Nephron progenitor cell (in vitro differentiated cells): ENCODE measurements around the gene RAB40C.

Source experiments
- DNase-seq: peaks from one replicate; pipeline ENCODE4 v3.0.0; 2021
- H3K27ac Mint-ChIP-seq: 2 replicates; pipeline ENCODE4 v1.8.0; 2021; ENCODE audit warnings: mild to moderate bottlenecking, moderate library complexity, mixed read lengths
- H3K27me3 Mint-ChIP-seq: 2 replicates; pipeline ENCODE4 v1.8.0; 2021; ENCODE audit warnings: mild to moderate bottlenecking, low read depth, mixed read lengths; ENCODE audit not compliant: poor library complexity
- H3K36me3 Mint-ChIP-seq: 2 replicates; pipeline ENCODE4 v1.8.0; 2021; ENCODE audit warnings: low read depth, mixed read lengths
- H3K4me1 Mint-ChIP-seq: 2 replicates; pipeline ENCODE4 v1.8.0; 2021; ENCODE audit warnings: mixed read lengths
- H3K4me3 Mint-ChIP-seq: 2 replicates; pipeline ENCODE4 v1.8.0; 2021; ENCODE audit warnings: mild to moderate bottlenecking, moderate library complexity, mixed read lengths
- H3K9me3 Mint-ChIP-seq: 2 replicates; pipeline ENCODE4 v1.8.0; 2021; ENCODE audit warnings: mild to moderate bottlenecking, moderate library complexity, mixed read lengths
- TF ChIP-seq, protein P1 (sequence below): fragments of 200-600 bp; sonication (generic); IDR thresholded peaks from 2 replicates; pipeline ENCODE4 v1.5.0; 2021; ENCODE audit warnings: antibody characterized with exemption

Gene RAB40C

GRCh38 chr16:610513-611381 lies 20.9 kb downstream of the RAB40C start:
- Mint-ChIP-seq H3K4me3 (no peak overlapping the region), H3K27ac (no peak overlapping the region)

DNA sequence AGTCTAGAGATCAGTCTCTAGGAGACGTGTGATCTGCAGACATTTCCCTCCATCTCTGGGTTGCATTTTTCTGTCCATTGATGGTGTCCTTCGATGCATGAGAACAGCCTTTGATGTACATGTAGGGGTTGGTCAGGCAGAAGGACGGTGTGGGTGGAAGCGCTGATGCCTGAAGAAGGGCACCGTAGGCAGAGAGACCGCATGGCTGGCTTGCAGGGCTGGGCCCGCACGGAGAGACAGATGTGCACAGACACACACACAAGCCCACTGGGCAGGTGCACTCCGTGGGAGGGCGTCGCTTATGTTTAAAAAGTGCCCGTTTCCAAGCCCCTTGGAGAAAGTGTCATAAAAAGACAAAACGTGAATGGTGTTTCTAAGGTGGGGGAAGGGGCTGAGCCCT lies 25.3 kb downstream of the RAB40C start:
- H3K9me3 Mint-ChIP-seq = peaks cover 25% of the 10 kb centered on the region
- peaks cover 15% of the 10 kb centered on the region for H3K4me1 Mint-ChIP-seq
- H3K36me3 Mint-ChIP-seq = peaks cover 32% of the 10 kb centered on the region
- H3K4me3 Mint-ChIP-seq = no peak overlapping the region
- TF ChIP-seq, protein P1, sequence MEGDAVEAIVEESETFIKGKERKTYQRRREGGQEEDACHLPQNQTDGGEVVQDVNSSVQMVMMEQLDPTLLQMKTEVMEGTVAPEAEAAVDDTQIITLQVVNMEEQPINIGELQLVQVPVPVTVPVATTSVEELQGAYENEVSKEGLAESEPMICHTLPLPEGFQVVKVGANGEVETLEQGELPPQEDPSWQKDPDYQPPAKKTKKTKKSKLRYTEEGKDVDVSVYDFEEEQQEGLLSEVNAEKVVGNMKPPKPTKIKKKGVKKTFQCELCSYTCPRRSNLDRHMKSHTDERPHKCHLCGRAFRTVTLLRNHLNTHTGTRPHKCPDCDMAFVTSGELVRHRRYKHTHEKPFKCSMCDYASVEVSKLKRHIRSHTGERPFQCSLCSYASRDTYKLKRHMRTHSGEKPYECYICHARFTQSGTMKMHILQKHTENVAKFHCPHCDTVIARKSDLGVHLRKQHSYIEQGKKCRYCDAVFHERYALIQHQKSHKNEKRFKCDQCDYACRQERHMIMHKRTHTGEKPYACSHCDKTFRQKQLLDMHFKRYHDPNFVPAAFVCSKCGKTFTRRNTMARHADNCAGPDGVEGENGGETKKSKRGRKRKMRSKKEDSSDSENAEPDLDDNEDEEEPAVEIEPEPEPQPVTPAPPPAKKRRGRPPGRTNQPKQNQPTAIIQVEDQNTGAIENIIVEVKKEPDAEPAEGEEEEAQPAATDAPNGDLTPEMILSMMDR = no peak
- no peaks in the 10 kb centered on the region for H3K27me3 Mint-ChIP-seq
- H3K27ac Mint-ChIP-seq = no peak overlapping the region
- DNase-seq = no peak

More at GRCh38 chr16:610513-611381, 20.9 kb downstream of the RAB40C start:
- no peak for DNase-seq
- TF ChIP-seq, protein P1 = peak; percentile 42
- H3K36me3 Mint-ChIP-seq = peaks cover 57% of the 10 kb centered on the region
- H3K4me1 Mint-ChIP-seq = peaks cover 36% of the 10 kb centered on the region
- peaks cover 3% of the 10 kb centered on the region for H3K27me3 Mint-ChIP-seq
- H3K9me3 Mint-ChIP-seq = peaks cover 39% of the 10 kb centered on the region

GRCh38 chr16:616733-617586 lies 27.1 kb downstream of the RAB40C start:
- H3K27me3 Mint-ChIP-seq = no peaks in the 10 kb centered on the region
- H3K9me3 Mint-ChIP-seq = peaks cover 19% of the 10 kb centered on the region
- no peak for DNase-seq
- H3K36me3 Mint-ChIP-seq = peaks cover 27% of the 10 kb centered on the region
- H3K4me1 Mint-ChIP-seq = peaks cover 19% of the 10 kb centered on the region
- no peak overlapping the region for H3K4me3 Mint-ChIP-seq
- TF ChIP-seq, protein P1 = no peak
- peak overlapping the region; percentile 32 for H3K27ac Mint-ChIP-seq

DNA sequence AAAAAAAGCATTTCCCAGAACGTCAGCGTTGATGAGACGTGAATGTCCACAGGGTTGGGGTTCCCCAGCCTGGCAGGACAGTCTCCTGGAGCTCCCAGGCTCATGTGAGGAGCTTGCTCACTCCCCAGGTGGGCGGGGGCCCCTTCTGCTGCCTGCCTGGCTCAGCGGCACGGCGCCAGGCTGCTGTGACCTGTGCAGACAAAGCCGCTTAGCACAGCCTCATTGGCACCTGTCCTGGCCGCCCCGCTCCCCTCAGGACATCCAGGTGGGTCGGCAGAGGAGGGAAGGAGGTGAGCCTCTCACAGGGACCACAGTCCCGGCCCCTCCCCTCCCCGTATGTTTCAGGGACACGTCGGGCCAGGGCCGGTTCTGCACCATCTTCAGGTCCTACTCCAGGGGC lies 28.0 kb downstream of the RAB40C start:
- Mint-ChIP-seq H3K27ac (no peak overlapping the region), H3K27me3 (no peaks in the 10 kb centered on the region), H3K4me1 (peaks cover 28% of the 10 kb centered on the region), H3K36me3 (peaks cover 27% of the 10 kb centered on the region), H3K4me3 (no peak overlapping the region), H3K9me3 (peaks cover 19% of the 10 kb centered on the region)
- TF ChIP-seq, protein P1 = no peak
- no peak for DNase-seq

GRCh38 chr16:619476-620100 lies 29.7 kb downstream of the RAB40C start:
- Mint-ChIP-seq H3K4me3 (no peak overlapping the region), H3K9me3 (peaks cover 6% of the 10 kb centered on the region), H3K27me3 (no peaks in the 10 kb centered on the region), H3K27ac (peak overlapping the region; percentile 29), H3K36me3 (peaks cover 10% of the 10 kb centered on the region), H3K4me1 (peaks cover 42% of the 10 kb centered on the region)
- DNase-seq = no peak
- TF ChIP-seq, protein P1 = no peak
